Body of pancreas (tissue), 4 donors: ENCODE measurements around the gene CD40. TPM values are rescaled to one million over a fixed set of nuclear protein-coding genes. Genes with fewer than 3 reads are reported as not detected.

Experiments
- ATAC-seq: fragments of 150-250 bp; one replicate; pipeline ENCODE4 v1.9.1; 2016
- DNase-seq, 4 donors: peaks; one replicate each; pipeline ENCODE4 v3.0.0-alpha.2; 2019
- H3K27ac ChIP-seq, 4 donors: fragments of 200-600 bp; sonication (generic); 1 replicate in 3 of 4; 2 replicates in 1 of 4; pipeline versions ENCODE4 v1.5.1 to v1.6.1; 2016 to 2019; ENCODE audit warnings: mild to moderate bottlenecking in 1 of 4, mixed read lengths in 1 of 4, moderate library complexity in 1 of 4
- H3K27me3 ChIP-seq, 2 donors: fragments of 200-600 bp; sonication (generic); one replicate each; pipeline ENCODE4 v1.6.0; 2016; ENCODE audit warnings: mild to moderate bottlenecking in 1 of 2
- H3K36me3 ChIP-seq, 2 donors: fragments of 200-600 bp; sonication (generic); replicated peaks in 1 of 2; 2 replicates each; pipeline ENCODE4 v1.5.1; 2016; ENCODE audit warnings: low read depth in 2 of 2; ENCODE audit not compliant: insufficient read depth in 1 of 2
- H3K4me1 ChIP-seq: fragments of 200-600 bp; sonication (generic); one replicate; pipeline ENCODE4 v1.6.0; 2016
- H3K4me3 ChIP-seq, 2 donors: fragments of 200-600 bp; sonication (generic); 1 replicate in 1 of 2; 2 replicates in 1 of 2; pipeline ENCODE4 v1.5.1; 2016 to 2019
- H3K9me3 ChIP-seq, 3 donors: fragments of 200-600 bp; sonication (generic); 1 replicate in 2 of 3; 2 replicates in 1 of 3; pipeline ENCODE4 v1.5.1; 2016
- CTCF ChIP-seq, 7 experiments: fragments of 450-650 bp in 4 of 7; fragments of 200-600 bp in 3 of 7; sonication (generic) in 3 of 7; IDR thresholded peaks; one replicate each; pipeline ENCODE4 v1.5.1; 2016 to 2019; ENCODE audit warnings: antibody characterized with exemption in 7 of 7
- POLR2A ChIP-seq, 3 donors: fragments of 450-650 bp; IDR thresholded peaks; one replicate each; pipeline ENCODE4 v1.6.1; 2016; ENCODE audit warnings: antibody characterized with exemption in 3 of 3, mild to moderate bottlenecking in 2 of 3
- WGBS, 2 donors: methylation state at CpG; one replicate each; pipeline ENCODE4 v1.1.5; 2017; 5-methylcytosine and 5-hydroxymethylcytosine counted together
- intact Hi-C: fragments of 100-400 bp; cut with DNase I; formaldehyde crosslinking; loops from one replicate; pipeline ENCODE4 v1.15.1; 2023
- total RNA-seq, 2 donors: library from RNA; depleted of rRNA; stranded (reverse); fragments of >200 nt; gene quantifications; one replicate each; pipeline ENCODE4 v1.1.0, GENCODE V29; 2016

CD40 gene
- total RNA-seq, 2 donors from 2014 or later = 8.9 to 14.5 TPM

GRCh38 chr20:46083101-46083500, 35.0 kb upstream of the CD40 start:
- no peak for ATAC-seq
- Histone ChIP-seq H3K27ac (no peak overlapping the region), H3K27me3 (no peaks in the 10 kb centered on the region), H3K36me3 (peaks cover 0 to 4% of the 10 kb centered on the region in 2 donors), H3K4me3 (no peak overlapping the region), H3K4me1 (peaks cover 58% of the 10 kb centered on the region), H3K9me3 (no peaks in the 10 kb centered on the region)
- TF ChIP-seq CTCF (IDR thresholded peaks at IDR 0.05) (no peak), POLR2A (IDR thresholded peaks at IDR 0.05) (no peak)
- no peak for DNase-seq
- WGBS, 2 donors = 58 to 72% methylated on average over 6 of the region's 6 CpGs
- intact Hi-C loops = no loop called here

GRCh38 chr20:46083531-46084061, 34.5 kb upstream of the CD40 start:
- intact Hi-C loops = no loop called here
- H3K9me3 ChIP-seq = no peaks in the 10 kb centered on the region

GRCh38 chr20:46084805-46085178, 33.3 kb upstream of the CD40 start:
- H3K27ac ChIP-seq = peak overlapping the region in 1 of 4 donors; percentile 26
- peaks cover 63% of the 10 kb centered on the region for H3K4me1 ChIP-seq
- WGBS, 2 donors = 88 to 90% methylated on average over 3 of the region's 3 CpGs
- no peak overlapping the region for H3K4me3 ChIP-seq
- TF ChIP-seq POLR2A (IDR thresholded peaks at IDR 0.05) (no peak), CTCF (IDR thresholded peaks at IDR 0.05) (no peak)
- H3K9me3 ChIP-seq = no peaks in the 10 kb centered on the region
- DNase-seq (no peak), ATAC-seq (no peak)
- H3K36me3 ChIP-seq = no peaks in the 10 kb centered on the region
- intact Hi-C loops = no loop called here
- no peaks in the 10 kb centered on the region for H3K27me3 ChIP-seq

More at GRCh38 chr20:46083531-46084061, 34.5 kb upstream of the CD40 start:
- Histone ChIP-seq H3K4me3 (no peak overlapping the region), H3K27me3 (no peaks in the 10 kb centered on the region), H3K36me3 (peaks cover 0 to 4% of the 10 kb centered on the region in 2 donors), H3K4me1 (peaks cover 63% of the 10 kb centered on the region), H3K27ac (no peak overlapping the region)
- 76 to 83% methylated on average over 1 of the region's 1 CpG for WGBS, 2 donors
- DNase-seq (no peak), ATAC-seq (no peak)
- TF ChIP-seq CTCF (IDR thresholded peaks at IDR 0.05) (no peak), POLR2A (IDR thresholded peaks at IDR 0.05) (no peak)

GRCh38 chr20:46085179-46085851, 32.8 kb upstream of the CD40 start:
- ATAC-seq (no peak), DNase-seq (no peak)
- intact Hi-C loops = no loop called here
- Histone ChIP-seq H3K4me3 (no peak overlapping the region), H3K4me1 (peaks cover 63% of the 10 kb centered on the region), H3K27me3 (no peaks in the 10 kb centered on the region), H3K27ac (peak overlapping the region in 1 of 4 donors; percentile 26), H3K36me3 (no peaks in the 10 kb centered on the region), H3K9me3 (no peaks in the 10 kb centered on the region)
- 39 to 49% methylated on average over 4 of the region's 4 CpGs for WGBS, 2 donors
- no peak for TF ChIP-seq POLR2A (IDR thresholded peaks at IDR 0.05)
- TF ChIP-seq CTCF (IDR thresholded peaks at IDR 0.05) = no peak

GRCh38 chr20:46087161-46087560, 31.0 kb upstream of the CD40 start:
- DNase-seq (no peak), ATAC-seq (no peak)
- 45 to 54% methylated on average over 8 of the region's 8 CpGs for WGBS, 2 donors
- Histone ChIP-seq H3K36me3 (no peaks in the 10 kb centered on the region), H3K9me3 (no peaks in the 10 kb centered on the region), H3K27ac (no peak overlapping the region), H3K27me3 (no peaks in the 10 kb centered on the region), H3K4me1 (peaks cover 58% of the 10 kb centered on the region), H3K4me3 (no peak overlapping the region)
- intact Hi-C loops = no loop called here
- TF ChIP-seq POLR2A (IDR thresholded peaks at IDR 0.05) (no peak), CTCF (IDR thresholded peaks at IDR 0.05) (peak in 6 of 7 experiments; percentile 20 to 46 (median 43))
